WERI-Rb-1 (cell line): ENCODE measurements around the gene TMEM80.
A peak's percentile ranks its signal among the peaks of the same experiment; 100 is the strongest.

ENCODE experiments used
- DNase-seq: peaks from one replicate; pipeline ENCODE4 v3.0.0-alpha.2; 2020
- H3K27ac ChIP-seq: fragments of 250-450 bp; sonication (Bioruptor Pico); 2 replicates; pipeline ENCODE4 v1.5.1; 2020; ENCODE audit warnings: mild to moderate bottlenecking, moderate library complexity
- H3K27me3 ChIP-seq: fragments of 250-450 bp; sonication (Bioruptor Pico); 2 replicates; pipeline ENCODE4 v1.5.1; 2021; ENCODE audit warnings: mild to moderate bottlenecking, low read depth, moderate library complexity; ENCODE audit not compliant: insufficient read depth, severe bottlenecking
- H3K36me3 ChIP-seq: fragments of 250-450 bp; sonication (Bioruptor Pico); 2 replicates; pipeline ENCODE4 v1.5.1; 2020; ENCODE audit warnings: mild to moderate bottlenecking, moderate library complexity
- H3K4me3 ChIP-seq: 2 replicates; pipeline ENCODE4 v1.5.1; 2011; ENCODE audit warnings: low read depth, mild to moderate bottlenecking, control low read depth, low read length
- H3K9me3 ChIP-seq: fragments of 250-450 bp; sonication (Bioruptor Pico); 2 replicates; pipeline ENCODE4 v1.5.1; 2021; ENCODE audit warnings: mild to moderate bottlenecking, moderate library complexity; ENCODE audit not compliant: severe bottlenecking
- CTCF ChIP-seq: IDR thresholded peaks from 2 replicates; pipeline ENCODE4 v1.5.1; 2011; ENCODE audit warnings: low read depth, mild to moderate bottlenecking, control low read depth, inconsistent platforms, low read length

The TMEM80 gene

GRCh38 chr11:691710-692590, 3.7 kb upstream of the TMEM80 start:
- Histone ChIP-seq H3K9me3 (no peaks in the 10 kb centered on the region), H3K27me3 (no peaks in the 10 kb centered on the region), H3K4me3 (no peak overlapping the region), H3K36me3 (peaks cover 39% of the 10 kb centered on the region), H3K27ac (no peak overlapping the region)
- TF ChIP-seq CTCF = no peak
- no peak for DNase-seq

DNA sequence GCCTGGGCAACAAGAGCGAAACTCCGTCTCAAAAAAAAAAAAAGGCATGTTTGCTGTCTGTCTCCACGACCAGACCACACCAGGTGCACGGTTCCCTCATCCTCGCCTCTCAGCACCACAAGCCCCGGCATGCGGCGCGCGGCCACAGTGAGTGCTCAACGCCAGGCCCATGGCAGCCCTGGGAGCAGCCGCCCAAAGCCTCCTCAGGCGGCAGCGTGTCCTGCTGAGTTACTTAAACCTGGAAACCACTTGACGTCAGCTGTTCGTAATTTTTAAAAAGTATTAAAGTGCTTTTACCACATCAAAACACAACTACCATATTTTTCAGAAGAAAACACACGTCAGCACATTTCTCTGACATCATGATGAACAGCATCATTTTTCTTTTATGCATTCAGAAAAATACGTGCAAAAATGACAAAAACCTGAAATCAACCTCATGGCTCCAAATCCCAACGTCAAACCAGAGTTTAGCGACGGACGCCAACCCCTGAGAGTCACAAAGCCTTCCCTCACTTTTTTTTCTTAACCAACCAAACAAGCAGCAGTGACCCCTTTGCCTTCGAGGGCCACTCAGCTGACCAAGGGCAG, 2.7 kb upstream of the TMEM80 start:
- no peak for TF ChIP-seq CTCF
- no peak overlapping the region for H3K4me3 ChIP-seq
- no peak for DNase-seq
- peaks cover 30% of the 10 kb centered on the region for H3K36me3 ChIP-seq
- no peaks in the 10 kb centered on the region for H3K9me3 ChIP-seq
- no peaks in the 10 kb centered on the region for H3K27me3 ChIP-seq
- no peak overlapping the region for H3K27ac ChIP-seq

GRCh38 chr11:693415-693831, 2.2 kb upstream of the TMEM80 start:
- DNase-seq = no peak
- H3K9me3 ChIP-seq = no peaks in the 10 kb centered on the region
- no peaks in the 10 kb centered on the region for H3K27me3 ChIP-seq
- H3K27ac ChIP-seq = no peak overlapping the region
- TF ChIP-seq CTCF = no peak
- H3K36me3 ChIP-seq = peaks cover 25% of the 10 kb centered on the region
- H3K4me3 ChIP-seq = peak overlapping the region; percentile 82

DNA sequence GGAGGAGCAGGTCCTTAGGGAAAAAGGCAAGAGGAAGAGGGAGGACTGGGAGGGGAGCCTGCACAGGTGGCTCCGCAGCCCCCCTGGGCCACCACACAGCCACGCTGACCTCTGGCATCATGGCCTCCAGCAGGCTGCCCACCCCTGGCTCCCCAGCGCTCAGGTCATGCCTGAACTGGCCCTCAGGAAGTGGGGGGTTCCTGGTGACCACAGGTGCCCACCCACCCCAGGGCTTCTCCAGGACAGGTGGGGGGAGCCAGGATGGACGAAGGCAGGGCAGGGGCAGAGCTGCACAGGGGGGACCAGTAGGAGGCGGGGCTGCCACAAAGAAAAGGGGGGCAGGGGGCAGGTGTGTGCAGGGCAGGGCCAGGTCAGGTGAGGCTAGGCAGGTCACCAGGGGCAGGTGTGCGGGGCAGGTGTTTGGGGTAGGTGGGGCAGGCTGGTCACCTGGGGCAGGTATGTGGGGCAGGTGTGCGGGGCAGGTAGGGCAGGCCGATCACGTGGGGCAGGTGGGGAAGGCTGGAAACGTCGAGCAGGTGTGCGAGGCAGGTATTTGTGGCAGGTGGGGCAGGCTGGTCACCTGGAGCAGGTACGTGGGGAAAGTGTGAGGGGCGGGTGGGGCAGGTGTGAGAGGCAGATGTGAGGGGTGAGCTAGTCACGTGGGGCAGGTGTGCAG, 1.6 kb upstream of the TMEM80 start:
- H3K9me3 ChIP-seq = no peaks in the 10 kb centered on the region
- no peak overlapping the region; the same call in 1 of the 2 replicates for H3K27ac ChIP-seq
- peaks cover 20% of the 10 kb centered on the region for H3K36me3 ChIP-seq
- H3K4me3 ChIP-seq = peak overlapping the region; percentile 82
- TF ChIP-seq CTCF = no peak
- DNase-seq = no peak
- H3K27me3 ChIP-seq = no peaks in the 10 kb centered on the region

DNA sequence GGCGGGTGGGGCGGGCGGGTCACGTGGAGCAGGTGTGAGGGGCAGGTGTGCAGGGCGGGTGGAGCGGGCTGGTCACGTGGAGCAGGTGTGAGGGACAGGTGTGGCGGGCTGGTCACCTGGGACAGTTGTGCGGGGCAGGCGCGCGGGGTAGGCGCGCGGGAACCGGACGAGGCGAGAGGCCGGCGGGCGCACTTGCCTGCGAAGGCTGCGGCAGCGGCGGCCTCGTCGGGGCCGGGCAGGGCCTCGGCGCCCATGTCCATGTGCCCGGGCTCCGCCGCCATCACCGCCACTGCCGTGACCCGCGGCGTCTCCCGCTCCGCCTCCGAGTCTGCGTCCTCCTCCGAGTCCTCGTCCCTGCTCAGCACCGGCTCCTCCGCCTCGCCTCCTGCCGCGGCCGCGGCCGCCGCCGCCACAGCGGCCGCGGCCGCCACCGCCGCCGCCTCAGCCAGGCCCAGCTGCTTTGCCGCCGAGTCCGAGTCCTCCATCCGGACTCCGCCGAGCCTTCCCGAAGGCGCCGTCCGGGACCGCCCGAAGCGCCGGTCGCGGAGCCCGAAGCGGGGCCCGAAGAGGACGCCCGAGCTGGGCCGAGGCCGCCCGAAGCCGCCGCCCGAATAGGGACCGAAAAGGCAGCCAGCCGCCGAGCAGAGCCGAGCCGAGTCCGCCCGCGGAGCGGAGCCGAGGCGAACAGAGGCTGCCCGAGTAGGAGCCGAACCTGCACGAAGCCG, 891 bp upstream of the TMEM80 start, which contains the start of gene DEAF1:
DEAF1 (minus strand) TSS at position 660 of the 725 bp plus-strand sequence; CDS start at position 485, 175 bp downstream.
- Histone ChIP-seq H3K4me3 (peak within 1 kb of the TSS; percentile 82), H3K27me3 (no peaks in the 10 kb centered on the region), H3K36me3 (peaks cover 15% of the 10 kb centered on the region), H3K9me3 (no peaks in the 10 kb centered on the region), H3K27ac (peak within 1 kb of the TSS; percentile 100)
- peak; percentile 98 for DNase-seq
- no peak for TF ChIP-seq CTCF
